NB4 (cell line): ENCODE measurements around the gene EED.
A peak's percentile ranks its signal among the peaks of the same experiment; 100 is the strongest.

Experiments
- DNase-seq: peaks from one replicate; pipeline ENCODE4 v3.0.0; 2010; ENCODE audit warnings: low read depth
- H3K4me3 ChIP-seq: one replicate; pipeline ENCODE4 v1.5.1; 2011; ENCODE audit warnings: mild to moderate bottlenecking, low read depth, low read length, moderate library complexity
- MYC ChIP-seq: IDR thresholded peaks from 2 replicates; pipeline ENCODE4 v1.6.1; 2011; ENCODE audit warnings: low read depth, low read length
- POLR2A ChIP-seq: IDR thresholded peaks from 2 replicates; pipeline ENCODE4 v1.6.1; 2011; ENCODE audit warnings: mild to moderate bottlenecking; ENCODE audit not compliant: insufficient read length; ENCODE audit errors: extremely low read depth
- TF ChIP-seq, protein P1 (sequence below): IDR thresholded peaks from 2 replicates; pipeline ENCODE4 v1.6.1; 2011; ENCODE audit warnings: low read depth, low read length
- TF ChIP-seq, protein P2 (sequence below): IDR thresholded peaks from one replicate; pipeline ENCODE4 v1.5.1; 2012; ENCODE audit warnings: low read depth, low read length

The EED gene

DNA sequence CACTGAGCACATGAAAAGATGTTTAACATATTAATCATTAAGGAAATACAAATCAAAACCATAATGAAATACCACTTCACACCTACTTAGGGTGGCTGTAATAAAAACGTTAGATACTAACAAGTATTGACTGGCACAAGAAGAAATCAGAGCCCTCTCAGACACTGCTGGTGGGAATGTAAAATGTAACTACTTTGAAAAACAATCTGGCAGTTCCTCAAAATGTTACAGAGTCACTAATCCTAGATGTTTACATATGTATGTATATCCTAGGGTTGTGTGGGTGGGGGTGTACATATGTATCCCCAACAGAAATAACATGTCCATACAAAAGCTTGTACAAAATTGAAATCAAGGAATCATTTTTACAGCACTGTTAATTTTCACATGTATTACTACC, 15.2 kb downstream of the EED start:
- no peak for DNase-seq
- TF ChIP-seq MYC = no peak
- TF ChIP-seq POLR2A = no peak
- TF ChIP-seq, protein P1, sequence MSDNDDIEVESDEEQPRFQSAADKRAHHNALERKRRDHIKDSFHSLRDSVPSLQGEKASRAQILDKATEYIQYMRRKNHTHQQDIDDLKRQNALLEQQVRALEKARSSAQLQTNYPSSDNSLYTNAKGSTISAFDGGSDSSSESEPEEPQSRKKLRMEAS = no peak
- TF ChIP-seq, protein P2, sequence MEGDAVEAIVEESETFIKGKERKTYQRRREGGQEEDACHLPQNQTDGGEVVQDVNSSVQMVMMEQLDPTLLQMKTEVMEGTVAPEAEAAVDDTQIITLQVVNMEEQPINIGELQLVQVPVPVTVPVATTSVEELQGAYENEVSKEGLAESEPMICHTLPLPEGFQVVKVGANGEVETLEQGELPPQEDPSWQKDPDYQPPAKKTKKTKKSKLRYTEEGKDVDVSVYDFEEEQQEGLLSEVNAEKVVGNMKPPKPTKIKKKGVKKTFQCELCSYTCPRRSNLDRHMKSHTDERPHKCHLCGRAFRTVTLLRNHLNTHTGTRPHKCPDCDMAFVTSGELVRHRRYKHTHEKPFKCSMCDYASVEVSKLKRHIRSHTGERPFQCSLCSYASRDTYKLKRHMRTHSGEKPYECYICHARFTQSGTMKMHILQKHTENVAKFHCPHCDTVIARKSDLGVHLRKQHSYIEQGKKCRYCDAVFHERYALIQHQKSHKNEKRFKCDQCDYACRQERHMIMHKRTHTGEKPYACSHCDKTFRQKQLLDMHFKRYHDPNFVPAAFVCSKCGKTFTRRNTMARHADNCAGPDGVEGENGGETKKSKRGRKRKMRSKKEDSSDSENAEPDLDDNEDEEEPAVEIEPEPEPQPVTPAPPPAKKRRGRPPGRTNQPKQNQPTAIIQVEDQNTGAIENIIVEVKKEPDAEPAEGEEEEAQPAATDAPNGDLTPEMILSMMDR = no peak

DNA sequence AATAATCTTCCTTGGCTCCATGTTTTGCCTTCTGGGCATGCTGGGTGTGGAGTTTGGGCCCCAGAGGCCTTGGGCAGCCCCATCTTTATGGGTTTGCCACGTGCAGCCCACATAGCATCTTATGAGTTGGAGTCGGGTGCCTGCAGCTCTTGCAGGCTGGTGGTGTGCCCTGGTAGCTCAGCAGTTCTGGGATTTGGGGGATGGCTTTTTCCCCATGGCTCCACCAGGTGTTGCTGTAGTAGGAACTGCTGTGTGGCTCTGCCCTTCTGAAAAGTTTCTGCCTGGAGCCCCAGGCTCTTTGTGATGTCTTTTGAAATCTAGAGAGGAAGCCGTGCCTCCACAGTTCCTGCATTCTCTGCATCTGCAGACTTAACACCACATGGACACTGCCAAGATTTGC, 16.8 kb downstream of the EED start:
- no peak for DNase-seq
- TF ChIP-seq POLR2A (no peak), MYC (no peak)
- TF ChIP-seq, protein P1 = no peak
- TF ChIP-seq, protein P2 = no peak
- no peak overlapping the region for H3K4me3 ChIP-seq

More for the DNA sequence above, 15.2 kb downstream of the EED start:
- H3K4me3 ChIP-seq = no peak overlapping the region

DNA sequence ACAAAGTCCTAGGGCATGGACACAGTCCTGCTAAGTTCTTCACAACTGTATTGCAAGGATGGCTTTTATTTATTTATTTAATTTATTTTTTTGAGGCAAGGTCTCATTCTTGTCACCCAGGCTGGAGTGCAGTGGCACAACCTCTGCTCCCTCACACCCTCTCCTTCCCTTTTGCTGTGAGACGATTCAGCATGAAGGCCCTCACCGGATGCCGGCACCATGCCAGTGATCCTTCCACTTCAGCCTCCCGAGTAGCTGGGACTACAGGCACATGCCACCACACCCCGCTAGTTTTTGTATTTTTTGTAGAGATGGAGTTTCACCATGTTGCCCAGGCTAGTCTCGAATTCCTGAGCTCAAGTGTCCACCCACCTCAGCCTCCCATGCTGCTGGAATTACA, 17.8 kb downstream of the EED start:
- TF ChIP-seq, protein P1 = no peak
- no peak for TF ChIP-seq MYC
- TF ChIP-seq POLR2A = no peak
- H3K4me3 ChIP-seq = no peak overlapping the region
- no peak for DNase-seq

DNA sequence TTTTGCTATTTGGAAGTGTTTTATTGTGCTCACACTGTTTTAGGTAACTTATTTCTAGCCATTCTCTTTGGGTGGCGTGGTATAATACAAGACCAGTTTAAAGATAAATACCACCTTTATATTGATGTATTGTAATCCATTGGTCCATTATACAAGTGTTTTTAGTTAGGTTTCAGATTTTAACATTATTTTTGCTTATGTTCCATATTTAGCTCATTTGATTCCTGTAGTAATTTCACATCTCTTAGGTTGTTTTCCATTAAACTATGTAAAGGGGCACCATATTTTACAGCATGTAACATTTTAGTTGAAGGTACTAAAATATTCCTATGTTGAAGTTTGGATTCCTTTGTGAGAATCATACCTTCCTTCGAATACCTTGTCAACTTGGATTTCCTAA, 20.1 kb downstream of the EED start:
- no peak overlapping the region for H3K4me3 ChIP-seq
- DNase-seq = no peak
- TF ChIP-seq, protein P2 = no peak
- no peak for TF ChIP-seq POLR2A
- TF ChIP-seq MYC = no peak
- TF ChIP-seq, protein P1 = no peak

DNA sequence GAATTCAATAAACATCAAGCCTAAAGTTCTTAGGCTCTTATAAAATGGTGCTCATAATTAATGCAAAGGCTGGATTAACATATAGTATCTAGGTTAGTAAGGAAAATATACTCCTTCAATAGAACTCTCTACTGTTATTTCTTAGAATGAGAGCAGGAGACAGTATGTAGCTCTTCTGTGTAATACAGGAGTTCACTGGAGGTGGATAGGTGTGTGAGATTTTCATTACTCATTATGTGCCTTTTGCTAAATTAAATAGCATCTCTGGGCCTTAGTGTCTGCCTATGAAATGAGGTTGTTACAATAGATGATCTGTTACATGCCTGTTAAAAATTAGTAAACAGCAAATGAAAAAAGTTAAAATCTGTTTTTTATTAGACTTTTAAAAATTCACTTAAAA, 20.6 kb downstream of the EED start:
- DNase-seq = no peak
- H3K4me3 ChIP-seq = no peak overlapping the region
- no peak for TF ChIP-seq POLR2A

DNA sequence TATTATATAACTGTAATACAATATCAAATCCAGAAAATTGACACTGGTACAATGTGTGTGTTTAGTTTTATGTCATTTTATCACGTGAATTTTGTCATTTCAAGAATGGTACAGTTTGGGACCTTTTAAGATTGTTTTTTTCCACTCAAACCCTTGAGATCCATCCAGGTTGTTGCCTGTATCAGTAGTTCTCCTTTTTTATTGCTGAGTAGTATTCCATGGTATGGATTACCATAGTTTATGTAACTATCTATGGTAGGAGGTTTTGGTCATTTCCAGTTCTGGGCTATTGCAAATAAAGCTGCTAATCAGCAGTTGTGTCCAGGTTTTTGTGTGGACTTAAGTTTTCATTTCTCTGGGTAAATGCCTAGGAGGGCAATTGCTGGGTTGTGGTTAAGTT, 25.1 kb downstream of the EED start:
- H3K4me3 ChIP-seq = no peak overlapping the region
- DNase-seq = no peak

DNA sequence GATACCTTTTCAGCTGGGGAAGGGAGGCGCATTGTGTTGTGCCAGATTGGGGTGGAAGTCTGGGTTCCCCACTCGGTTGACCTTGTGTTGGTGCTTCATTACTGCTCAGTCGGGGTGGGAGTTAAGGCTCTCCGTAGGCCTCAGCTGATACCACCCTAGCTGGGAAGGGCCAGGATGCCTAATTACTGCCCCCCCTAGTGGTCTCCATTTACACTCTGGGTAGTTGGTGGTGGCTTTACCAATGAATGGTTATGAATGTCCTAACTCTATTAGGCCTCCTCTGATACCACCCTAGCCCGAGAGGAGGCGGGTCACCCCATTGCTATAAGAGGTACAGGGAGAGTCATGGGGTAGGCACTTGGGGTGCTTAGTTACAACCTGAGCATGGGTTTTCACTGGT, 29.9 kb downstream of the EED start:
- TF ChIP-seq, protein P2 = peak; percentile 47
- TF ChIP-seq POLR2A = no peak
- H3K4me3 ChIP-seq = no peak overlapping the region
- DNase-seq = peak; percentile 31

More for the DNA sequence above, 25.1 kb downstream of the EED start:
- TF ChIP-seq POLR2A (no peak), MYC (no peak)
- TF ChIP-seq, protein P1 = no peak
- TF ChIP-seq, protein P2 = no peak
